ENCODE measurements around the gene CDH8.

DNA sequence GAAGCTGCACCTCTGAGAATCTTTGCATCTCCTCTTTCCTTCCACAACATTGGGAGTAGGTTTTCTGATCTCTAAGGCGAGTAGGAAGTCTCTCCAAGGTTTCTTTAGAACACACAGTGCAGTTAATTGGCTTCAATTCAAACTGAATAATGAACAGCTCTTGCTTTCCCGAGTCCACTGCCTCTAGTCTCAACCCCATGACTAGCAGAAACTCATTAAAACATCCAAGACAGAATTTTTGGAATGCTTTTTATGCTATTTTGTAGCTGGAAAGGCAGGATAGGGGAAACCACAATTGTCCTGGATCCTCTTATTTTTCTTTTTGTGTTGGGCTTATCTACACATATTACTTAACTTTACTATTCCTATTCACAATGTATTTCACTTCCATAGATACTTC lies 206.6 kb downstream of the CDH8 start:
- TF ChIP-seq, protein P1, sequence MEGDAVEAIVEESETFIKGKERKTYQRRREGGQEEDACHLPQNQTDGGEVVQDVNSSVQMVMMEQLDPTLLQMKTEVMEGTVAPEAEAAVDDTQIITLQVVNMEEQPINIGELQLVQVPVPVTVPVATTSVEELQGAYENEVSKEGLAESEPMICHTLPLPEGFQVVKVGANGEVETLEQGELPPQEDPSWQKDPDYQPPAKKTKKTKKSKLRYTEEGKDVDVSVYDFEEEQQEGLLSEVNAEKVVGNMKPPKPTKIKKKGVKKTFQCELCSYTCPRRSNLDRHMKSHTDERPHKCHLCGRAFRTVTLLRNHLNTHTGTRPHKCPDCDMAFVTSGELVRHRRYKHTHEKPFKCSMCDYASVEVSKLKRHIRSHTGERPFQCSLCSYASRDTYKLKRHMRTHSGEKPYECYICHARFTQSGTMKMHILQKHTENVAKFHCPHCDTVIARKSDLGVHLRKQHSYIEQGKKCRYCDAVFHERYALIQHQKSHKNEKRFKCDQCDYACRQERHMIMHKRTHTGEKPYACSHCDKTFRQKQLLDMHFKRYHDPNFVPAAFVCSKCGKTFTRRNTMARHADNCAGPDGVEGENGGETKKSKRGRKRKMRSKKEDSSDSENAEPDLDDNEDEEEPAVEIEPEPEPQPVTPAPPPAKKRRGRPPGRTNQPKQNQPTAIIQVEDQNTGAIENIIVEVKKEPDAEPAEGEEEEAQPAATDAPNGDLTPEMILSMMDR (conservative IDR thresholded peaks at IDR 0.05 in 1 of 2, IDR thresholded peaks at IDR 0.05 in 1 of 2; ENCODE audit: extremely low read depth in 1 of 2, insufficient read depth in 1 of 2, low read depth in 1 of 2, low read length in 2 of 2) = no peak
- no peak for TF ChIP-seq EZH2 (IDR thresholded peaks at IDR 0.05; ENCODE audit: borderline replicate concordance, low read length)

All from mammary epithelial cell (primary cell).